ENCODE data around the gene LYVE1.

- TF ChIP-seq, protein P1, sequence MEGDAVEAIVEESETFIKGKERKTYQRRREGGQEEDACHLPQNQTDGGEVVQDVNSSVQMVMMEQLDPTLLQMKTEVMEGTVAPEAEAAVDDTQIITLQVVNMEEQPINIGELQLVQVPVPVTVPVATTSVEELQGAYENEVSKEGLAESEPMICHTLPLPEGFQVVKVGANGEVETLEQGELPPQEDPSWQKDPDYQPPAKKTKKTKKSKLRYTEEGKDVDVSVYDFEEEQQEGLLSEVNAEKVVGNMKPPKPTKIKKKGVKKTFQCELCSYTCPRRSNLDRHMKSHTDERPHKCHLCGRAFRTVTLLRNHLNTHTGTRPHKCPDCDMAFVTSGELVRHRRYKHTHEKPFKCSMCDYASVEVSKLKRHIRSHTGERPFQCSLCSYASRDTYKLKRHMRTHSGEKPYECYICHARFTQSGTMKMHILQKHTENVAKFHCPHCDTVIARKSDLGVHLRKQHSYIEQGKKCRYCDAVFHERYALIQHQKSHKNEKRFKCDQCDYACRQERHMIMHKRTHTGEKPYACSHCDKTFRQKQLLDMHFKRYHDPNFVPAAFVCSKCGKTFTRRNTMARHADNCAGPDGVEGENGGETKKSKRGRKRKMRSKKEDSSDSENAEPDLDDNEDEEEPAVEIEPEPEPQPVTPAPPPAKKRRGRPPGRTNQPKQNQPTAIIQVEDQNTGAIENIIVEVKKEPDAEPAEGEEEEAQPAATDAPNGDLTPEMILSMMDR (IDR thresholded peaks at IDR 0.05): no peak
- no peak for TF ChIP-seq POLR2A (IDR thresholded peaks at IDR 0.05)
These were observed 7.6 kb upstream of the LYVE1 start for GRCh38 chr11:10576035-10576398.

Measured in esophagus squamous epithelium (tissue), 4 donors.